GM23338 (cell line): ENCODE measurements around the gene HEYL. TPM values are rescaled to one million over a fixed set of nuclear protein-coding genes. Genes with fewer than 3 reads are reported as not detected.
A peak's percentile ranks its signal among the peaks of the same experiment; 100 is the strongest.

ENCODE experiments used
- ATAC-seq: fragments of 200-7000 bp; cut with Tn5 transposase; 3 replicates; pipeline ENCODE4 v1.9.1; 2020
- DNase-seq: peaks from one replicate; pipeline ENCODE4 v3.0.0-alpha.2; 2015; ENCODE audit warnings: low spot score
- H2AFZ ChIP-seq: fragments of 200-600 bp; sonication (generic); 2 replicates; pipeline ENCODE4 v1.8.0; 2016; ENCODE audit warnings: antibody characterized with exemption, mild to moderate bottlenecking, moderate library complexity
- H3F3A ChIP-seq: fragments of 200-600 bp; sonication (generic); replicated peaks from 2 replicates; pipeline ENCODE4 v1.8.0; 2017; ENCODE audit warnings: antibody characterized with exemption, mixed run types, low read depth
- H3K27ac ChIP-seq: fragments of 200-600 bp; sonication (generic); 2 replicates; pipeline ENCODE4 v1.6.1; 2016; ENCODE audit warnings: low read depth
- H3K27me3 ChIP-seq: fragments of 200-600 bp; sonication (generic); 2 replicates; pipeline ENCODE4 v1.8.0; 2016; ENCODE audit warnings: mild to moderate bottlenecking, mixed run types, moderate library complexity; ENCODE audit not compliant: insufficient read depth
- H3K36me3 ChIP-seq: fragments of 200-600 bp; sonication (generic); 2 replicates; pipeline ENCODE4 v1.8.0; 2016; ENCODE audit warnings: mild to moderate bottlenecking; ENCODE audit not compliant: insufficient read depth
- H3K4me1 ChIP-seq: fragments of 200-600 bp; sonication (generic); 2 replicates; pipeline ENCODE4 v1.8.0; 2016; ENCODE audit warnings: mild to moderate bottlenecking, moderate library complexity; ENCODE audit not compliant: insufficient read depth
- H3K4me2 ChIP-seq: fragments of 200-600 bp; sonication (generic); 2 replicates; pipeline ENCODE4 v1.7.1; 2017; ENCODE audit warnings: mixed run types
- H3K4me3 ChIP-seq: fragments of 200-600 bp; sonication (generic); 2 replicates; pipeline ENCODE4 v1.6.1; 2016; ENCODE audit warnings: mixed run types
- H3K79me2 ChIP-seq: fragments of 200-600 bp; sonication (generic); replicated peaks from 2 replicates; pipeline ENCODE4 v1.8.0; 2017; ENCODE audit warnings: mild to moderate bottlenecking; ENCODE audit not compliant: insufficient read depth
- H3K9me2 ChIP-seq: fragments of 200-600 bp; sonication (generic); 2 replicates; pipeline ENCODE4 v1.8.0; 2017; ENCODE audit not compliant: insufficient read depth
- H4K20me1 ChIP-seq: fragments of 200-600 bp; sonication (generic); replicated peaks from 2 replicates; pipeline ENCODE4 v1.8.0; 2017; ENCODE audit warnings: mild to moderate bottlenecking; ENCODE audit not compliant: insufficient read depth
- H3K27ac Mint-ChIP-seq: 2 replicates; pipeline ENCODE4 v1.8.0; 2020; ENCODE audit warnings: inconsistent platforms, mild to moderate bottlenecking, moderate library complexity, mixed read lengths
- H3K27me3 Mint-ChIP-seq: 3 replicates; pipeline ENCODE4 v1.8.0; 2022; ENCODE audit warnings: low read depth, mild to moderate bottlenecking, moderate library complexity, mixed read lengths, inconsistent platforms; ENCODE audit not compliant: insufficient read depth, poor library complexity
- H3K36me3 Mint-ChIP-seq: 3 replicates; pipeline ENCODE4 v1.8.0; 2021; ENCODE audit warnings: low read depth, mild to moderate bottlenecking, inconsistent platforms, moderate library complexity, mixed read lengths
- H3K4me1 Mint-ChIP-seq: 3 replicates; pipeline ENCODE4 v1.8.0; 2020; ENCODE audit warnings: mild to moderate bottlenecking, inconsistent platforms, mixed read lengths
- H3K4me3 Mint-ChIP-seq: 3 replicates; pipeline ENCODE4 v1.8.0; 2021; ENCODE audit warnings: moderate library complexity, mild to moderate bottlenecking, inconsistent platforms, mixed read lengths
- H3K9me3 Mint-ChIP-seq: 3 replicates; pipeline ENCODE4 v1.8.0; 2020; ENCODE audit warnings: moderate library complexity, mild to moderate bottlenecking, inconsistent platforms, mixed read lengths
- CREB1 ChIP-seq: fragments of 250-450 bp; sonication (Bioruptor Pico); IDR thresholded peaks from 2 replicates; pipeline ENCODE4 v1.5.0; 2020; ENCODE audit warnings: low read depth, mild to moderate bottlenecking, moderate library complexity
- CTCF ChIP-seq, 2 experiments: fragments of 200-600 bp in 1 of 2; sonication (generic) in 1 of 2; conservative IDR thresholded peaks; 2 replicates each; pipeline versions ENCODE4 v1.5.1 to v1.6.1; 2016 to 2017; ENCODE audit warnings: antibody characterized with exemption in 2 of 2, low read depth in 2 of 2, mild to moderate bottlenecking in 2 of 2, moderate library complexity in 1 of 2
- EZH2 ChIP-seq: fragments of 200-600 bp; sonication (generic); IDR thresholded peaks from one replicate; pipeline ENCODE4 v1.8.0; 2017; ENCODE audit warnings: antibody characterized with exemption, mild to moderate bottlenecking, low read depth; ENCODE audit not compliant: unreplicated experiment
- POLR2AphosphoS5 ChIP-seq: IDR thresholded peaks from 2 replicates; pipeline ENCODE4 v1.6.1; 2016; ENCODE audit warnings: antibody characterized with exemption, low read depth
- STAT1 ChIP-seq: IDR thresholded peaks from one replicate; pipeline ENCODE4 v1.6.1; 2016; ENCODE audit warnings: antibody characterized with exemption; ENCODE audit not compliant: unreplicated experiment
- ZNF114 ChIP-seq: fragments of 250-450 bp; sonication (Bioruptor Pico); IDR thresholded peaks from 2 replicates; pipeline ENCODE4 v1.5.0; 2020; ENCODE audit warnings: mild to moderate bottlenecking, moderate library complexity
- ZNF331 ChIP-seq: fragments of 250-450 bp; sonication (Bioruptor Pico); IDR thresholded peaks from 2 replicates; pipeline ENCODE4 v1.5.0; 2020; ENCODE audit warnings: low read depth, mild to moderate bottlenecking, moderate library complexity
- polyA plus RNA-seq: library from polyadenylated mRNA; unstranded; fragments of >200 nt; fragmentation: Nextera tagmentation; extraction: Ambion mirVana; gene quantifications from 2 replicates; pipeline ENCODE4 v1.2.1, GENCODE V29; 2016
- total RNA-seq: library from RNA; depleted of rRNA; stranded (reverse); fragments of >200 nt; shearing (Covaris generic); gene quantifications from 2 replicates; pipeline ENCODE4 v1.2.3, GENCODE V29; 2014
- TF ChIP-seq, protein P1 (sequence below): IDR thresholded peaks from one replicate; pipeline ENCODE4 v1.6.1; 2018; ENCODE audit warnings: antibody characterized with exemption; ENCODE audit not compliant: unreplicated experiment
- TF ChIP-seq, protein P2 (sequence below): fragments of 250-450 bp; sonication (Bioruptor Pico); IDR thresholded peaks from 2 replicates; pipeline ENCODE4 v1.5.0; 2020; ENCODE audit warnings: mild to moderate bottlenecking, moderate library complexity

HEYL gene
- total and polyA plus RNA-seq, 2 experiments from 2014 or later, result 1.6 to 4.5 TPM

GRCh38 chr1:39655578-39656268, 16.3 kb upstream of the HEYL start:
- DNase-seq (no peak), ATAC-seq (no peak)
- Mint-ChIP-seq H3K9me3 (no peaks in the 10 kb centered on the region), H3K27ac (no peak overlapping the region), H3K4me3 (no peak overlapping the region), H3K27me3 (peaks cover 22% of the 10 kb centered on the region), H3K4me1 (peaks cover 12% of the 10 kb centered on the region), H3K36me3 (no peaks in the 10 kb centered on the region)
- Histone ChIP-seq H3K27ac (no peak overlapping the region), H3K4me3 (no peak overlapping the region), H3K4me1 (0 out of 2 replicates have a peak, but pooled peaks cover 6% of the 10 kb centered on the region), H2AFZ (no peak overlapping the region), H3K36me3 (no peaks in the 10 kb centered on the region), H3K4me2 (no peak overlapping the region), H3F3A (no peaks in the 10 kb centered on the region), H3K9me2 (no peaks in the 10 kb centered on the region; the same call in 1 of the 2 replicates), H3K27me3 (peaks cover 42% of the 10 kb centered on the region), H3K79me2 (no peaks in the 10 kb centered on the region), H4K20me1 (no peaks in the 10 kb centered on the region)
- TF ChIP-seq POLR2AphosphoS5 (no peak), ZNF331 (CRISPR knock-in tag) (no peak), CREB1 (CRISPR knock-in tag) (no peak)

- Mint-ChIP-seq H3K4me3 (no peak overlapping the region; the same call in 2 of the 3 replicates), H3K27ac (no peak overlapping the region), H3K27me3 (peaks cover 15% of the 10 kb centered on the region), H3K4me1 (peaks cover 12% of the 10 kb centered on the region), H3K9me3 (no peaks in the 10 kb centered on the region), H3K36me3 (no peaks in the 10 kb centered on the region)
- Histone ChIP-seq H3K27ac (no peak overlapping the region), H2AFZ (peak overlapping the region; percentile 21; the same call in 1 of the 2 replicates), H3K36me3 (no peaks in the 10 kb centered on the region), H3K4me1 (0 out of 2 replicates have a peak, but pooled peaks cover 6% of the 10 kb centered on the region), H3K27me3 (peaks cover 30% of the 10 kb centered on the region), H3F3A (no peaks in the 10 kb centered on the region), H3K79me2 (no peaks in the 10 kb centered on the region), H4K20me1 (no peaks in the 10 kb centered on the region), H3K4me3 (no peak overlapping the region), H3K9me2 (peaks cover 4% of the 10 kb centered on the region; the same call in 1 of the 2 replicates), H3K4me2 (no peak overlapping the region)
- no peak for DNase-seq
- ATAC-seq, result no peak
- TF ChIP-seq, protein P1, sequence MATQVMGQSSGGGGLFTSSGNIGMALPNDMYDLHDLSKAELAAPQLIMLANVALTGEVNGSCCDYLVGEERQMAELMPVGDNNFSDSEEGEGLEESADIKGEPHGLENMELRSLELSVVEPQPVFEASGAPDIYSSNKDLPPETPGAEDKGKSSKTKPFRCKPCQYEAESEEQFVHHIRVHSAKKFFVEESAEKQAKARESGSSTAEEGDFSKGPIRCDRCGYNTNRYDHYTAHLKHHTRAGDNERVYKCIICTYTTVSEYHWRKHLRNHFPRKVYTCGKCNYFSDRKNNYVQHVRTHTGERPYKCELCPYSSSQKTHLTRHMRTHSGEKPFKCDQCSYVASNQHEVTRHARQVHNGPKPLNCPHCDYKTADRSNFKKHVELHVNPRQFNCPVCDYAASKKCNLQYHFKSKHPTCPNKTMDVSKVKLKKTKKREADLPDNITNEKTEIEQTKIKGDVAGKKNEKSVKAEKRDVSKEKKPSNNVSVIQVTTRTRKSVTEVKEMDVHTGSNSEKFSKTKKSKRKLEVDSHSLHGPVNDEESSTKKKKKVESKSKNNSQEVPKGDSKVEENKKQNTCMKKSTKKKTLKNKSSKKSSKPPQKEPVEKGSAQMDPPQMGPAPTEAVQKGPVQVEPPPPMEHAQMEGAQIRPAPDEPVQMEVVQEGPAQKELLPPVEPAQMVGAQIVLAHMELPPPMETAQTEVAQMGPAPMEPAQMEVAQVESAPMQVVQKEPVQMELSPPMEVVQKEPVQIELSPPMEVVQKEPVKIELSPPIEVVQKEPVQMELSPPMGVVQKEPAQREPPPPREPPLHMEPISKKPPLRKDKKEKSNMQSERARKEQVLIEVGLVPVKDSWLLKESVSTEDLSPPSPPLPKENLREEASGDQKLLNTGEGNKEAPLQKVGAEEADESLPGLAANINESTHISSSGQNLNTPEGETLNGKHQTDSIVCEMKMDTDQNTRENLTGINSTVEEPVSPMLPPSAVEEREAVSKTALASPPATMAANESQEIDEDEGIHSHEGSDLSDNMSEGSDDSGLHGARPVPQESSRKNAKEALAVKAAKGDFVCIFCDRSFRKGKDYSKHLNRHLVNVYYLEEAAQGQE, result no peak
- TF ChIP-seq ZNF114, result no peak
- no peak for TF ChIP-seq ZNF331 (CRISPR knock-in tag)
- TF ChIP-seq STAT1, result no peak
- TF ChIP-seq CTCF (conservative IDR thresholded peaks at IDR 0.05; ENCODE audit: low read depth in 2 of 2), result no peak
- TF ChIP-seq POLR2AphosphoS5, result no peak
- no peak for TF ChIP-seq EZH2
- TF ChIP-seq, protein P2, sequence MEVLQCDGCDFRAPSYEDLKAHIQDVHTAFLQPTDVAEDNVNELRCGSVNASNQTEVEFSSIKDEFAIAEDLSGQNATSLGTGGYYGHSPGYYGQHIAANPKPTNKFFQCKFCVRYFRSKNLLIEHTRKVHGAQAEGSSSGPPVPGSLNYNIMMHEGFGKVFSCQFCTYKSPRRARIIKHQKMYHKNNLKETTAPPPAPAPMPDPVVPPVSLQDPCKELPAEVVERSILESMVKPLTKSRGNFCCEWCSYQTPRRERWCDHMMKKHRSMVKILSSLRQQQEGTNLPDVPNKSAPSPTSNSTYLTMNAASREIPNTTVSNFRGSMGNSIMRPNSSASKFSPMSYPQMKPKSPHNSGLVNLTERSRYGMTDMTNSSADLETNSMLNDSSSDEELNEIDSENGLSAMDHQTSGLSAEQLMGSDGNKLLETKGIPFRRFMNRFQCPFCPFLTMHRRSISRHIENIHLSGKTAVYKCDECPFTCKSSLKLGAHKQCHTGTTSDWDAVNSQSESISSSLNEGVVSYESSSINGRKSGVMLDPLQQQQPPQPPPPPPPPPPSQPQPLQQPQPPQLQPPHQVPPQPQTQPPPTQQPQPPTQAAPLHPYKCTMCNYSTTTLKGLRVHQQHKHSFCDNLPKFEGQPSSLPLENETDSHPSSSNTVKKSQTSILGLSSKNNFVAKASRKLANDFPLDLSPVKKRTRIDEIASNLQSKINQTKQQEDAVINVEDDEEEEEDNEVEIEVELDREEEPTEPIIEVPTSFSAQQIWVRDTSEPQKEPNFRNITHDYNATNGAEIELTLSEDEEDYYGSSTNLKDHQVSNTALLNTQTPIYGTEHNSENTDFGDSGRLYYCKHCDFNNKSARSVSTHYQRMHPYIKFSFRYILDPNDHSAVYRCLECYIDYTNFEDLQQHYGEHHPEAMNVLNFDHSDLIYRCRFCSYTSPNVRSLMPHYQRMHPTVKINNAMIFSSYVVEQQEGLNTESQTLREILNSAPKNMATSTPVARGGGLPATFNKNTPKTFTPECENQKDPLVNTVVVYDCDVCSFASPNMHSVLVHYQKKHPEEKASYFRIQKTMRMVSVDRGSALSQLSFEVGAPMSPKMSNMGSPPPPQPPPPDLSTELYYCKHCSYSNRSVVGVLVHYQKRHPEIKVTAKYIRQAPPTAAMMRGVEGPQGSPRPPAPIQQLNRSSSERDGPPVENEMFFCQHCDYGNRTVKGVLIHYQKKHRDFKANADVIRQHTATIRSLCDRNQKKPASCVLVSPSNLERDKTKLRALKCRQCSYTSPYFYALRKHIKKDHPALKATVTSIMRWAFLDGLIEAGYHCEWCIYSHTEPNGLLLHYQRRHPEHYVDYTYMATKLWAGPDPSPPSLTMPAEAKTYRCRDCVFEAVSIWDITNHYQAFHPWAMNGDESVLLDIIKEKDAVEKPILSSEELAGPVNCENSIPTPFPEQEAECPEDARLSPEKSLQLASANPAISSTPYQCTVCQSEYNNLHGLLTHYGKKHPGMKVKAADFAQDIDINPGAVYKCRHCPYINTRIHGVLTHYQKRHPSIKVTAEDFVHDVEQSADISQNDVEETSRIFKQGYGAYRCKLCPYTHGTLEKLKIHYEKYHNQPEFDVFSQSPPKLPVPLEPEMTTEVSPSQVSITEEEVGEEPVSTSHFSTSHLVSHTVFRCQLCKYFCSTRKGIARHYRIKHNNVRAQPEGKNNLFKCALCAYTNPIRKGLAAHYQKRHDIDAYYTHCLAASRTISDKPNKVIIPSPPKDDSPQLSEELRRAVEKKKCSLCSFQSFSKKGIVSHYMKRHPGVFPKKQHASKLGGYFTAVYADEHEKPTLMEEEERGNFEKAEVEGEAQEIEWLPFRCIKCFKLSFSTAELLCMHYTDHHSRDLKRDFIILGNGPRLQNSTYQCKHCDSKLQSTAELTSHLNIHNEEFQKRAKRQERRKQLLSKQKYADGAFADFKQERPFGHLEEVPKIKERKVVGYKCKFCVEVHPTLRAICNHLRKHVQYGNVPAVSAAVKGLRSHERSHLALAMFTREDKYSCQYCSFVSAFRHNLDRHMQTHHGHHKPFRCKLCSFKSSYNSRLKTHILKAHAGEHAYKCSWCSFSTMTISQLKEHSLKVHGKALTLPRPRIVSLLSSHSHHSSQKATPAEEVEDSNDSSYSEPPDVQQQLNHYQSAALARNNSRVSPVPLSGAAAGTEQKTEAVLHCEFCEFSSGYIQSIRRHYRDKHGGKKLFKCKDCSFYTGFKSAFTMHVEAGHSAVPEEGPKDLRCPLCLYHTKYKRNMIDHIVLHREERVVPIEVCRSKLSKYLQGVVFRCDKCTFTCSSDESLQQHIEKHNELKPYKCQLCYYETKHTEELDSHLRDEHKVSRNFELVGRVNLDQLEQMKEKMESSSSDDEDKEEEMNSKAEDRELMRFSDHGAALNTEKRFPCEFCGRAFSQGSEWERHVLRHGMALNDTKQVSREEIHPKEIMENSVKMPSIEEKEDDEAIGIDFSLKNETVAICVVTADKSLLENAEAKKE (CRISPR knock-in tag), result no peak
Measured at GRCh38 chr1:39654291-39654690, 14.8 kb upstream of the HEYL start.
